Neutrophil (primary cell): ENCODE measurements around the gene ARID5A.

ENCODE experiments used
- H3K27ac ChIP-seq: fragments of 200-600 bp; sonication (generic); 2 replicates; pipeline ENCODE4 v1.5.1; 2016; ENCODE audit warnings: mild to moderate bottlenecking, moderate library complexity
- H3K27me3 ChIP-seq: fragments of 200-600 bp; sonication (generic); 2 replicates; pipeline ENCODE4 v1.6.0; 2016; ENCODE audit warnings: mild to moderate bottlenecking
- H3K36me3 ChIP-seq: fragments of 200-600 bp; sonication (generic); 2 replicates; pipeline ENCODE4 v1.5.1; 2017
- H3K4me1 ChIP-seq, 2 experiments: fragments of 200-600 bp in 1 of 2; sonication (generic) in 1 of 2; 1 replicate in 1 of 2; 2 replicates in 1 of 2; pipeline versions ENCODE4 v1.5.1 to v1.6.1; 2013 to 2016; ENCODE audit warnings: low read depth in 1 of 2, low read length in 1 of 2, mild to moderate bottlenecking in 1 of 2, moderate library complexity in 1 of 2; ENCODE audit not compliant: control insufficient read depth in 1 of 2, insufficient read depth in 1 of 2
- H3K4me3 ChIP-seq, 2 experiments: fragments of 200-600 bp in 1 of 2; sonication (generic) in 1 of 2; 1 replicate in 1 of 2; 2 replicates in 1 of 2; pipeline ENCODE4 v1.5.1; 2013 to 2016; ENCODE audit warnings: low read depth in 1 of 2, low read length in 1 of 2, mild to moderate bottlenecking in 1 of 2, moderate library complexity in 1 of 2
- H3K9me3 ChIP-seq: fragments of 200-600 bp; sonication (generic); 2 replicates; pipeline ENCODE4 v1.5.1; 2016
- TF ChIP-seq, protein P1 (sequence below): fragments of 200-600 bp; sonication (generic); IDR thresholded peaks from 2 replicates; pipeline ENCODE4 v1.5.1; 2016; ENCODE audit warnings: antibody characterized with exemption

Gene ARID5A

DNA sequence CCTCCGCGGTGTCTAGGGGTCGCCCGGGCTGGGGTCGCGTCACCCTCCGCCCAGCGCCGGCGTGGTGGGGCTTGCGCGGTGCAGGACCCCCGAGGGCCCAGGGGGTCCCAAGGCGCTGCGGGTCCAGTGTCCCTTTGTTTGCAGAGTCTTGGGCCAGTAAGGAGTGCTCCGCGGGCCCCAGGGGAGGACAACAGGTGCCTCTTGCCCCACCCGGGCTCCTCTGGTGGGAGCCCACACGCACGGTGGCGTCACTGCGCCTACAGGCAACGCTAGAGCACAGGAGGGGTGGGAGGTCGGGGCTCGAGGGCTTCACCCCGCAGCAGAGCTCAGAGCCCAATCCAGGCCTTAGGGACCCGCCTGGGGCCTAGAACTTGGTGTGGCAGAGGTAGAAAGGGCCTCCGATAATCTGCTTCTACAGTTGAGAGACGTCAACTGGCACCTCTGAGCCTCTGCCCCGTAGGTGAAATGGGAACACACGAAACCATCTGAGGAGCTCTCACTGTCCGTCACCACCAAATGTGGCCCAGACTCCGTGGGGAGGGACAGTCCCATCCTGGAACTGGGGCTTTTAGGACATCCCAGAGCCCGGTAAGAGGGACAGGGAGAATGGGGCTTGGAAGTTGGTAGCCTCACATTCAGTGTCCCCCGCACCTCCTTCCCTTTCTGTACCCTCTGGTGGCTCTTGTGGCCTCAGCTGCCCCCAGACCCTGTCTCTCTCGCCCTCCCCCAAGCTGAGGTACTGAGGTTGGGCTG is 1.4 kb downstream of the ARID5A start:
- Histone ChIP-seq H3K27me3 (no peaks in the 10 kb centered on the region), H3K4me3 (peak overlapping the region; percentile 83 to 96), H3K4me1 (peaks cover 55 to 63% of the 10 kb centered on the region in 2 experiments), H3K27ac (peak overlapping the region; percentile 98), H3K9me3 (no peaks in the 10 kb centered on the region), H3K36me3 (peaks cover 8% of the 10 kb centered on the region)
- TF ChIP-seq, protein P1, sequence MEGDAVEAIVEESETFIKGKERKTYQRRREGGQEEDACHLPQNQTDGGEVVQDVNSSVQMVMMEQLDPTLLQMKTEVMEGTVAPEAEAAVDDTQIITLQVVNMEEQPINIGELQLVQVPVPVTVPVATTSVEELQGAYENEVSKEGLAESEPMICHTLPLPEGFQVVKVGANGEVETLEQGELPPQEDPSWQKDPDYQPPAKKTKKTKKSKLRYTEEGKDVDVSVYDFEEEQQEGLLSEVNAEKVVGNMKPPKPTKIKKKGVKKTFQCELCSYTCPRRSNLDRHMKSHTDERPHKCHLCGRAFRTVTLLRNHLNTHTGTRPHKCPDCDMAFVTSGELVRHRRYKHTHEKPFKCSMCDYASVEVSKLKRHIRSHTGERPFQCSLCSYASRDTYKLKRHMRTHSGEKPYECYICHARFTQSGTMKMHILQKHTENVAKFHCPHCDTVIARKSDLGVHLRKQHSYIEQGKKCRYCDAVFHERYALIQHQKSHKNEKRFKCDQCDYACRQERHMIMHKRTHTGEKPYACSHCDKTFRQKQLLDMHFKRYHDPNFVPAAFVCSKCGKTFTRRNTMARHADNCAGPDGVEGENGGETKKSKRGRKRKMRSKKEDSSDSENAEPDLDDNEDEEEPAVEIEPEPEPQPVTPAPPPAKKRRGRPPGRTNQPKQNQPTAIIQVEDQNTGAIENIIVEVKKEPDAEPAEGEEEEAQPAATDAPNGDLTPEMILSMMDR = no peak

- Histone ChIP-seq H3K9me3 (no peaks in the 10 kb centered on the region), H3K27me3 (no peaks in the 10 kb centered on the region), H3K36me3 (peaks cover 16% of the 10 kb centered on the region), H3K4me3 (peak overlapping the region; percentile 83 to 96), H3K4me1 (peaks cover 48 to 55% of the 10 kb centered on the region in 2 experiments), H3K27ac (peak overlapping the region; percentile 98)
- TF ChIP-seq, protein P1 = no peak
These were observed 2.1 kb downstream of the ARID5A start for GRCh38 chr2:96538487-96539214.

DNA sequence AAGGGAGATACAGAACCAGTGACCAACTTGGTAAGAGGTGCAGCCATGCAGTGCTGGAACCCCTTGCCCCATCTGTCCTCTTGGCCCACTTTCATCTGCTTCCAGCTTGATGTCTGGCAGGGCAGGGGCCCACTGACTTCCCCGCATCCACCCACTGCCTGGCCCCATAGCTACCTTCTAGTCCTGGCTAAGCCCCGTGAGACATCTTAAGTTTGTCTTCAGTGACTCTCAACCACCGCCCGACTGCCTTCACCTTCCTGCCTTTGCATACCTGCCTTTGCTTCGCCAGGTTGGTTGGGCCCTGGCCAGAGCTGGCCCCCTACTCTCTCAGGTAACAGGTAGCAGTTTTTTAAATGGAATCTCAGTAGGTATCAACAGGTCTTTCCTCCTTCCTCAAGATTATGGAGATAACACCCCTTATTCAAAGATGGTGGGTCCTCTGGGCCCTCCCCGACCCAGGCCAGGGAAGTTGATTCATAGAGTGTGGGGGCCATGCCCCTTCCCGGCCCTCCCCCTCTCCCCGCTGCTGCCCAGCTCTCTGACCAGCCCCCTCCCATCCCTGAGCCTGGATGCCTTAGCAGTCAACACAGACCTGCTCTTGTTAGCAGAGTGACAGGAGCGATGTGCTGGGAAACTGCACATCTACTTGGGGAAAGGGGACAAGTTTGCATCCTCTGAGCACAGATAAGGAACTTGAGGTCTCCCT is 2.8 kb downstream of the ARID5A start:
- Histone ChIP-seq H3K36me3 (peaks cover 16% of the 10 kb centered on the region), H3K4me3 (peak overlapping the region; percentile 83 to 96), H3K27me3 (no peaks in the 10 kb centered on the region), H3K9me3 (no peaks in the 10 kb centered on the region), H3K27ac (peak overlapping the region; percentile 98), H3K4me1 (peaks cover 40 to 48% of the 10 kb centered on the region in 2 experiments)
- TF ChIP-seq, protein P1 = no peak

- H3K4me1 ChIP-seq = peaks cover 33 to 41% of the 10 kb centered on the region in 2 experiments
- peaks cover 16% of the 10 kb centered on the region for H3K36me3 ChIP-seq
- peak overlapping the region; percentile 98 for H3K27ac ChIP-seq
- no peaks in the 10 kb centered on the region for H3K27me3 ChIP-seq
- H3K4me3 ChIP-seq = no peak overlapping the region
- H3K9me3 ChIP-seq = no peaks in the 10 kb centered on the region
- TF ChIP-seq, protein P1 = no peak
These were observed 3.6 kb downstream of the ARID5A start for GRCh38 chr2:96540136-96540535.

- Histone ChIP-seq H3K4me3 (no peak overlapping the region), H3K4me1 (peaks cover 20 to 28% of the 10 kb centered on the region in 2 experiments), H3K27me3 (no peaks in the 10 kb centered on the region), H3K36me3 (peaks cover 25% of the 10 kb centered on the region), H3K27ac (no peak overlapping the region), H3K9me3 (no peaks in the 10 kb centered on the region)
- TF ChIP-seq, protein P1 = no peak
These were observed 5.0 kb downstream of the ARID5A start for GRCh38 chr2:96541398-96542152.
